GM18909 (cell line): ENCODE data around the gene C22orf23.
A peak's percentile ranks its signal among the peaks of the same experiment; 100 is the strongest.
"Not testable (repeated sequence)": the region's sequence is repeated elsewhere in the genome, so short reads cannot be mapped to it uniquely, and the experiment has no call there.

Experiments used
- ATAC-seq: cut with Tn5 transposase; IDR thresholded peaks from one replicate; pipeline ENCODE4 v1.9.1; 2021; ENCODE audit warnings: mild to moderate bottlenecking; ENCODE audit not compliant: unreplicated experiment, poor library complexity

C22orf23 gene

GRCh38 chr22:37959231-37959825, 5.9 kb upstream of the C22orf23 start:
- no peak for ATAC-seq

DNA sequence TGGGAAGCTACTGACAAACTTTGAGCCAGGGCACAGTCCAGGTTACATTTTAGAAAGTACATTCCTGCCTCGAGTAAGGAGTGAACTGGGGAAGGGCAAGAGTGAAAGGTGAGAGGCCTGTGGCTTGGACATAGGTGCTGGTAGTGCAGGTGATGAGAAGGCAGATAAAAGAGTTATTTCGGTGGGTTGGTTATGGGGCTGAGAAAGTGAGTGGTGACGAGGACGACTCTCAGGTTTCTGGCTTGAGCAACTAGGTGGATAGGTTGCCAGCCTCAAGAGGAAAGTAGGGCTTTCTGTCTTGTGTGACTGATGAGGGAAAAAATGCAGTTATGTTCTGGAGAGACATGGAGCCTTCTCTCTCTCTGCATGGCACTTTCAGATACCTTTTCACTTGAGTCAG, 3.8 kb upstream of the C22orf23 start:
- no peak for ATAC-seq

DNA sequence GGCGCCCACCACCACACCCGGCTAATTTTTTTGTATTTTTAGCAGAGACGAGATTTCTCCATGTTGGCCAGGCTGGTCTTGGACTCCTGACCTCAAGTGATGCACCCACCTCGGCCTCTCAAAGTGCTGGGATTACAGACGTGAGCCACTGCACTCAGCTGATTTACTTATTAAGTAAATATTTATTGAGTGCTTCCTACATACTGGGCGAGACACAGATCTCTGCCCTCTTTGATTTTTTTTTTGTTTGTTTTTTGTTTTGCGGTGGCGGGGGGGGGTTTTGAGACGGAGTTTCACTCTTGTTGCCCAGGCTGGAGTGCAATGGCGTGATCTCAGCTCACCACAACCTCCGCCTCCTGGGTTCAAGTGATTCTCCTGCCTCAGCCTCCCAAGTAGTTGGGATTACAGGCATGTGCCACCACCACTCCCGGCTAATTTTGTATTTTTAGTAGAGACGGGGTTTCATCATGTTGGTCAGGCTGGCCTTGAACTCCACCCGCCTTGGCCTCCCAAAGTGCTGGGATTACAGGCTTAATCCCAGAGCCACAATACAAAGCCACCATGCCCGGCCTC, 2.5 kb upstream of the C22orf23 start:
- ATAC-seq, result not testable (repeated sequence)

DNA sequence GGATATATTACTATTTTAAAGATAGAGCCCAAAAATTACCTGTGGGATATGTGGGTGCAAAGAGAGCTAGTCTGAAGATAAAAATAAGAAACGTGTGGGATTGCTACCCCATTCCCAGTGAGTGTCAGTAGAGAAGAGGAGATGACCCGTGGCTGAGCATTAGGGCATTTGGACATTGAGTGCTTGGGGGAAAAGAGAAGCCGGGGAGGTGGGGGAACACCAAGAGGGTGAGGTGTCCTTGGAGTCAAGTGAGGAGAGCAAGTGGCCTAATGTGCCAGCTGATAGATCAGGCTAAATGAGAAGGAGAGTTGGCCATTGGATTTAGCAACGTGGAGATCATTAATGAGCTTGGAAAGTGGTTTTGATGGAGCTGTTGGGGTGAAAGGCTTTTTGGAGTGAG, 1.3 kb upstream of the C22orf23 start:
- no peak for ATAC-seq

GRCh38 chr22:37953062-37953436, 352 bp downstream of the C22orf23 start:
- no peak for ATAC-seq

GRCh38 chr22:37952629-37953028, 772 bp downstream of the C22orf23 start:
- not testable (repeated sequence) for ATAC-seq

GRCh38 chr22:37951305-37951704, 2.1 kb downstream of the C22orf23 start:
- no peak for ATAC-seq

GRCh38 chr22:37947142-37947795, 6.1 kb downstream of the C22orf23 start:
- not testable (repeated sequence) for ATAC-seq

DNA sequence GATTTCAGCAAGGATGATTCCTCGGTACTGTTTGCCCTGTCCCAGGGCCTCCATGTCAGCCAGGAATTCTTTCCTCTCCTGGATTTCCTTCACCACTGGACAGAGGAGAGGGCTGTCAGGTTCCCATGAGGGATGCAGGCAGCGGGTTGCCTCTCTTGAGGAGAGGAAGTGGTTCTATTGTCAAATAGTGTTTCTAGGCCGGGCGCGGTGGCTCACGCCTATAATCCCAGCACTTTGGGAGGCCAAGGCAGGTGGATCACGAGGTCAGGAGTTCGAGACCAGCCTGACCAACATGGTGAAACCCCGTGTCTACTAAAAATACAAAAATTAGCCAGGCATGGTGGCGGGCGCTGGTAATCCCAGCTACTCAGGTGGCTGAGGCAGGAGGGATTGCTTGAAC, 9.0 kb downstream of the C22orf23 start:
- ATAC-seq, result not testable (repeated sequence)

DNA sequence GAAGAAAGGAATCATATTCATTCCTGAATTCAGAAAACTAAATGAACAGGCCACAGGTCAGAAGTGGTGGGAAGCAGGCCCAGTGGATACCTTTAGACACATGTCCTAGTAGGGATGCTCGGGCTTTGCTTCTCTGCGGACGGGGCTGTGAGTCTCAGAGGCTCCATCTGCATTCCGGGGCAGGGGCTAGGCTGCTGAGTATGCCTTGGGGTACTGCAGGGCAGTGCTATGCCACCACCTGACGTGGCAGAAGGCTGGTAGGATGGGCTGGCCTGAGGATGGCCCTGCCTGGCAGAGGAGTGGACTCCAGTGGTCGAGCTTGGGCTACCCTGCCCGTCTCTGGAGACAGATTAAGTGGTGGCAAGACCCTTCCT, 9.6 kb downstream of the C22orf23 start:
- no peak for ATAC-seq

DNA sequence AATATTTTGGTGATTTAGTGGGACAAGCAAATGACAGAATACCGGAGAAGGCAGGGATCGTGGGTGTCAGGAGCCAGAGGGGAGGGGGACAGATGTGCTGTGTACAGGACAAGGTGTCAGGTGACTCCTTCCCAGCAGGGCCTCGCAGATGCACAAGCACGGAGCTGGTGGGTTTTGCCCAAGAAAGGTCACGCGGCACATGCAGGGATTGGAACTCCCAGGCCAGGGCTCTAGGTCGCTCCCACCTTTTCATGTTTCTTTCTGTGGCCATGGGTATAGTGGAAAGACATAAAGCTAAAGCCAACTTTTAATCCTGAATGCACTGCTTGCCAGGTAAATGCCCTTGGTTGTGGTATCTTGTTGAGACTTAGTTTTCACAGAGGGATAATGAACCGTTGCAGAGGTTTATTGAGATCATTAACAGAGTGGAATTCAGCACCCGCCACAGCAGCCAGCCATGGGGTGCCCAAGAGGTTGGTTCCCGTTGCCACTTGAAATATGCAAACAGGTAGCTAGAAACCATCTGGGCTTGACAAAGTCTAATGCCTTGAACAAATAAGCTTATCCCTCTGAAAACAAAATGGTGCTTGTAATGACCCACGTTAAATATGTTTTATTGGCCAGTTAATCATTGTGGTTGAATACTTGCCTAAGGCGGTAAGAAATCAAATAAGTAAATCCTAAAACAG, 10.1 kb downstream of the C22orf23 start:
- no peak for ATAC-seq

DNA sequence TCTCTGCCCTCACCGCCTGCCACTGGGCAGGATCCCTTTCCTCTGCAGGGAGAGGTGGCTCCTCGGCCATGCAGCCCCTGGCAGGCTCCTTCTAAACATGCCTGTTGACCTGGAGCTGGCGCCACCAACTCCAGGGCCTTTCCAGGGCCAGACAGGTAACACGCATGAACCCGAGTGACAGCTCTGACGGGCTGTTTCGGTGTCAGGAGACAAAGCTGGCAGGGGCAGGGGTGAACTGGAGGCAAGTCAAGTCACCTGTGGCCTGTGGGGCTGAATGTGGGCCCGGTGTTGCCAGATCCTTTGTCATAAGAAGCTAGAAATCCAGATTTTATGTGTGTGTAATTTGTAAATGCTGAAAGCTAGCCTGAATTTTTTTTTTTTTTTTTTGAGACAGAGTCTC, 11.3 kb downstream of the C22orf23 start:
- ATAC-seq, result no peak

DNA sequence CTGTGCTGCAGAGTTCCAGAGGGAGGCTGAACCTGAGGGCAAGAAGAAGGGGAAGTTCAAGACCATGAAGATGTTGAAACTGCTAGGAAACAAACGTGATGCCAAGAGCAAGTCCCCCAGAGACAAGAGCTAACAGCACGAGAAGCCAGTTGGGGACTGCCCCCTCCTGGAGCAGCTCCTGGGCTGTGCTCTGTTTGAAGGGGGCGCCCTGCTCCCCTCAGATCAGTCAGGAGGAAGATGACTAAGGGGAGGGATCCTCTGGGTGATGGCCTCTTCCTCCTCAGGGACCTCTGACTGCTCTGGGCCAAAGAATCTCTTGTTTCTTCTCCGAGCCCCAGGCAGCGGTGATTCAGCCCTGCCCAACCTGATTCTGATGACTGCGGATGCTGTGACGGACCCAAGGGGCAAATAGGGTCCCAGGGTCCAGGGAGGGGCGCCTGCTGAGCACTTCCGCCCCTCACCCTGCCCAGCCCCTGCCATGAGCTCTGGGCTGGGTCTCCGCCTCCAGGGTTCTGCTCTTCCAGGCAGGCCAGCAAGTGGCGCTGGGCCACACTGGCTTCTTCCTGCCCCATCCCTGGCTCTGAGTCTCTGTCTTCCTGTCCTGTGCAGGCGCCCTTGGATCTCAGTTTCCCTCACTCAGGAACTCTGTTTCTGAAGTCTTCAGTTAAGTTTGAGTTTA, 12.6 kb downstream of the C22orf23 start:
- ATAC-seq, result no peak

GRCh38 chr22:37933711-37934376, 19.6 kb downstream of the C22orf23 start:
- ATAC-seq, result peak; percentile 76

DNA sequence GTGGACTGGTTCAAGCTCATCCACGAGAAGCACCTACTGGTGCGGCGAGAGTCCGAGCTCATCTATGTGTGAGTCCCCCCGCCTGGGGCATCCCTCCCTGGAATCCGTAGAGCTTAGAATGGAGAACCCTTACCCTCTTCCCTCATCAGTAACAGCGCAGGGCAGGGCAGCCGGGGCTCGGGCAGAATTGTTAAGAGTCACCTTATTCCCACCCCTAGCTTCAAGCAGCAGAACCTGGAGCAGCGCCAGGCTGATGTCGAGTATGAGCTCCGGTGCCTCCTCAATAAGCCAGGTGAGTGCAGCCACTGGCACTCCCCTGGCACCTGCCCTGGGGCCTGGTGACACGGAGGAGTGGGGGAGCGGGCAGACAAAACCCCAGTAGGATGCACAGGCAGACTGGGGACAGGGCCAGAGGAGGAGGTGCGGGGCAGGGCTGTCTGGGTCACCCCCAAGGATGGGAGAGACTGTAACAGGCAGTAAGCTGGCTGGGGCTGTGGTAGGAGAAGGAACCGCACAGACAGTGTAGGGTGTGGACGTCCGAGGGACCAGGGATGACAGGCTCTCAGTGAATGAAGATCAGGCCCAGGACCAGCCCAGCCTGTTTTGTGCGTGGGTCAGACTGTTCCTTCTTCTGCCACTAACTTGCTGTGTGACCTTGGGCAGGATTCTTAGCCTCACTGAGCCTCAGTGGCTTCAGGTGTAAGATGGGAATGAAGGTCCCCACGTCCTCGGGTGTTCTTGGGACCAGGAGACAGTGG, 20.4 kb downstream of the C22orf23 start:
- no peak for ATAC-seq

DNA sequence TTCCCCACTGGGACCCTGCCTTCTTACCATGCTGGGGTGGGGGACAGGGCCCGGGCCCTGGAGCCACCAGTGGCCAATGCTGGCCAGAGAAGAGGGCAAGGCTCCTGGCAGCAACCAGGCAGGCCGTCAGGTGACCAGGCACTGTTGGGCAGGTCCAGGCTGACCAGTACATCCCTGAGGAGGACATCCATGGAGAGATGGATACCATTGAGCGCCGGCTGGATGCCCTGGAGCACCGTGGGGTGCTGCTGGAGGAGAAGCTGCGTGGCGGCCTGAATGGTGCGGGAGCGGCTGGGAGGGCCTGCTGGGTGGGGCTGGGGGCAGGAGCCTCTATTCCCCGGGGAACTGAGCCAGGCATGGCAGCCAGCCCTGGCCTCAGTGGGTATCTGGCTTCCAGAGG, 21.0 kb downstream of the C22orf23 start:
- ATAC-seq, result no peak

GRCh38 chr22:37931893-37932389, 21.5 kb downstream of the C22orf23 start:
- ATAC-seq, result no peak

DNA sequence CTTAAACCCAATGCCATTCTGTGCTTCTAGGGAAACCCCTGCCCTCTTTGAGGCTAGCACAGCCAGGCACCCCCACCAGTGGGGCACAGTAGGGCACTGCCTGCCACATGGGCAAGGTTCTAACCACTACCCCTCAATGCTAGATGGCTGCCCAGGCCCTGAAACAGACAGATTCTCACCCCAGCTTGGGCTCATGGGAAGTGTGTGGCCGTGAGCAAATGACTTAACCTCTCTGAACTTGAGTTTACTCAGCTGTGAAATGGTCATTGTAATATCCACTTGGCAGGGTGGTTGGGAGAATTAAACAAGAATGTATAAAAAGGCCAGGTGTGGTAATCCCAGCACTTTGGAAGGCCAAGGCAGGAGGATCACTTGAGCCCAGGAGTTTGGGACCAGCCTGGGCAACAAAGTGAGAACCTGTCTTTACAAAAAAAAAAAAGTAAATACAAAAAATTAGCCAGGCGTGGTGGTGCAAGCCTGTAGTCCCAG, 22.4 kb downstream of the C22orf23 start:
- ATAC-seq, result no peak

GRCh38 chr22:37930270-37930951, 23.0 kb downstream of the C22orf23 start:
- ATAC-seq, result no peak
